ENCODE results near the gene CTNS. TPM values are rescaled to one million over a fixed set of nuclear protein-coding genes. Genes with fewer than 3 reads are reported as not detected.

The CTNS gene
- total RNA-seq, 1 experiment from 2014 or later, result 7.1 TPM

DNA sequence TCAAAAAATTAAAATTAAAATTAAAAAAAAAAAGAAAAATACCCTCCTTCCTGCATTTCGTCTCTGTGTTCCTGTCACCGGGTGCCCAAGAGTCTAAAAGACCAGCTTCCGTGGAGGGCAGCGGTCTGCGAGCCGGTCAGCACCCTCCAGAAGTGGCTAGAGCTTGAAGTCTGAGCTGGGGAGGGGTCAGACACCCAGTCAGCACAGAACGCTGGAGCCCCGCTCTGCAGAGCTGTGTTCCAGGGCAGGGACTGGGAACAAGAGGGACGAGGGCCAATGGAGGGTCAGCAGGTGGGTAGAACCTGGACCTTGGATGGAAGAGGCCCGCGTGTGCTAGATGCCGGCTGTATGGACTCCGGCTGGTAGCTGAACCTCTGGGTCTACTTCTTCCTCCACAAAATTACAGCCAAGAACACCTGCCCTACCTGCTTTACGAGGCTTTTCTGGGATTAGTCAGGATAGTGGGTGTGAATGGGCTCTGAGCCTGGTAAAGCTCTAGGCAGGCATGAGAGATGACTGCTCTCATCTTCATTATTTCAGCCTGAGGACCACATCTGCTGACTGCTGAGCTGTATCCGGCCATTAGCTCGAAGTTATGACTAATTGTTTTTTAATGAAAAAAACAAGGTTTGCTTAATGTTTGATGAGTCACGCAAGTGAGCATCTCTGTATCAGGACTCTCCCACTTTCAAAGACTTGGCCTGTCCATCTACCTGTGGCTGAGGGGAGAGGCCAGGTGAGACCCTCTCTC is 33.3 kb upstream of the CTNS start:
- Mint-ChIP-seq H3K27ac (ENCODE audit: low read depth, unreplicated experiment) (no peak overlapping the region), H3K4me3 (ENCODE audit: unreplicated experiment) (no peak overlapping the region), H3K9me3 (ENCODE audit: unreplicated experiment) (no peaks in the 10 kb centered on the region), H3K36me3 (ENCODE audit: insufficient read depth, unreplicated experiment) (peaks cover 7% of the 10 kb centered on the region), H3K4me1 (ENCODE audit: insufficient read depth, unreplicated experiment) (peaks cover 11% of the 10 kb centered on the region), H3K27me3 (ENCODE audit: insufficient read depth, unreplicated experiment) (no peaks in the 10 kb centered on the region)
- DNase-seq (ENCODE audit: unreplicated experiment), result peak; percentile 60
- TF ChIP-seq, protein P1, sequence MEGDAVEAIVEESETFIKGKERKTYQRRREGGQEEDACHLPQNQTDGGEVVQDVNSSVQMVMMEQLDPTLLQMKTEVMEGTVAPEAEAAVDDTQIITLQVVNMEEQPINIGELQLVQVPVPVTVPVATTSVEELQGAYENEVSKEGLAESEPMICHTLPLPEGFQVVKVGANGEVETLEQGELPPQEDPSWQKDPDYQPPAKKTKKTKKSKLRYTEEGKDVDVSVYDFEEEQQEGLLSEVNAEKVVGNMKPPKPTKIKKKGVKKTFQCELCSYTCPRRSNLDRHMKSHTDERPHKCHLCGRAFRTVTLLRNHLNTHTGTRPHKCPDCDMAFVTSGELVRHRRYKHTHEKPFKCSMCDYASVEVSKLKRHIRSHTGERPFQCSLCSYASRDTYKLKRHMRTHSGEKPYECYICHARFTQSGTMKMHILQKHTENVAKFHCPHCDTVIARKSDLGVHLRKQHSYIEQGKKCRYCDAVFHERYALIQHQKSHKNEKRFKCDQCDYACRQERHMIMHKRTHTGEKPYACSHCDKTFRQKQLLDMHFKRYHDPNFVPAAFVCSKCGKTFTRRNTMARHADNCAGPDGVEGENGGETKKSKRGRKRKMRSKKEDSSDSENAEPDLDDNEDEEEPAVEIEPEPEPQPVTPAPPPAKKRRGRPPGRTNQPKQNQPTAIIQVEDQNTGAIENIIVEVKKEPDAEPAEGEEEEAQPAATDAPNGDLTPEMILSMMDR (IDR thresholded peaks at IDR 0.05; ENCODE audit: unreplicated experiment), result no peak
- intact Hi-C loops (cut with micrococcal nuclease), result loop anchor here (1.0 kb wide), 1 partner anchor 33 kb away; the partner anchor contains the start of genes CTNS and SHPK
- CTCF ChIA-PET, result interaction anchor here (0.6 to 1.0 kb wide), 4 partner anchors 45 to 767 kb away, joined by 3 to 4 read pairs (median 4); no protein-coding TSS in a partner anchor
- no TSS peak for BruUV-seq (replicated peaks)
- POLR2A ChIA-PET, result interaction anchor here (0.6 to 1.5 kb wide), 9 partner anchors 18 to 628 kb away, joined by 3 to 5 read pairs (median 3); no protein-coding TSS in a partner anchor

DNA sequence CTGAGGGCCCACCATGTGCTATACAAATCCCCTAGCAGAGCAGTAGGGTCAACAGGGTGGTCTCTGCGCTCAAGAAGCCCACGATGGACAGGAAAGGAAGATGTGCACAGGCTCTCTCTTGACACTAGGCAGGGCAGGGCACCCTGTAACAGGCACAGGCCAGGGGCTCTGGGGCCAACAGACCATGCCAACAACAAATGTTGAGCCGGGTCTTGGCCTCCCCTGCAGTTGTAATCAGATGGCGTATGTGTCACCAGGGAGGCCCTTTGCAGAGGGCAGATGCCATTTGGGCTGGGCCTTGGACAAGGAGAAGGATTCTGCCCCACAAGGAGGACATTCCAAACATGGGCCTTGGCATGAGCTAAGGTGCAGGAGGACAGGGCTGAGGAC is 32.7 kb upstream of the CTNS start:
- intact Hi-C loops (cut with micrococcal nuclease), result loop anchor here (1.0 kb wide), 1 partner anchor 32 kb away; the partner anchor contains the start of genes CTNS and SHPK
- Mint-ChIP-seq H3K4me1 (ENCODE audit: insufficient read depth, unreplicated experiment) (peaks cover 11% of the 10 kb centered on the region), H3K4me3 (ENCODE audit: unreplicated experiment) (no peak overlapping the region), H3K27me3 (ENCODE audit: insufficient read depth, unreplicated experiment) (no peaks in the 10 kb centered on the region), H3K9me3 (ENCODE audit: unreplicated experiment) (no peaks in the 10 kb centered on the region), H3K27ac (ENCODE audit: low read depth, unreplicated experiment) (no peak overlapping the region), H3K36me3 (ENCODE audit: insufficient read depth, unreplicated experiment) (peaks cover 13% of the 10 kb centered on the region)
- no TSS peak for BruUV-seq (replicated peaks)
- TF ChIP-seq, protein P1 (IDR thresholded peaks at IDR 0.05; ENCODE audit: unreplicated experiment), result no peak
- ChIA-PET POLR2A (interaction anchor here (0.7 to 1.5 kb wide), 7 partner anchors 17 to 555 kb away, joined by 3 to 5 read pairs (median 4); no protein-coding TSS in a partner anchor), CTCF (no interaction called here)
- DNase-seq (ENCODE audit: unreplicated experiment), result no peak

DNA sequence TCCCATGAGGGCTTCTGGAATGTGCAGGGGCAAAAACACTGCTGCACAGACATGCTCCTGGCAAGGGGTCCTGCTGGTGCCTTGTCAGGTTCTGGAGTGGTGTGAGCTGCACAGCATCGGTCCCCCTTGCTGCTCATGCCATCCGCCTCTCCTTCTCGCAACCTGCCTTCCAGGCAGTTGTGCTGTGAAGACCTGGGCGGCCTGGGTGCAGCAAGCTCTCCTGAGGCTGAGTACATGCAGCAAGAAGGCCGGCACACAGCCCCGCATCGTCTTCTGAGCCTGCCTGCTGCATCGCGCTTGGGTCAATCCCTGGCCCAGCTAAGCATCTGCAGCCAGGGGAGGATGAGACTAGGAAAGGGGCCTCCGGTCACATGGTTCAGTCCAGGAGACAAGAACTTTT is 26.9 kb upstream of the CTNS start:
- Mint-ChIP-seq H3K4me3 (ENCODE audit: unreplicated experiment) (no peak overlapping the region), H3K4me1 (ENCODE audit: insufficient read depth, unreplicated experiment) (no peaks in the 10 kb centered on the region), H3K27me3 (ENCODE audit: insufficient read depth, unreplicated experiment) (no peaks in the 10 kb centered on the region), H3K36me3 (ENCODE audit: insufficient read depth, unreplicated experiment) (peaks cover 35% of the 10 kb centered on the region), H3K27ac (ENCODE audit: low read depth, unreplicated experiment) (no peak overlapping the region), H3K9me3 (ENCODE audit: unreplicated experiment) (no peaks in the 10 kb centered on the region)
- POLR2A ChIA-PET, result no interaction called here
- no TSS peak for BruUV-seq (replicated peaks)
- CTCF ChIA-PET, result no interaction called here
- TF ChIP-seq, protein P1 (IDR thresholded peaks at IDR 0.05; ENCODE audit: unreplicated experiment), result no peak
- intact Hi-C loops (cut with micrococcal nuclease), result no loop called here
- DNase-seq (ENCODE audit: unreplicated experiment), result no peak

DNA sequence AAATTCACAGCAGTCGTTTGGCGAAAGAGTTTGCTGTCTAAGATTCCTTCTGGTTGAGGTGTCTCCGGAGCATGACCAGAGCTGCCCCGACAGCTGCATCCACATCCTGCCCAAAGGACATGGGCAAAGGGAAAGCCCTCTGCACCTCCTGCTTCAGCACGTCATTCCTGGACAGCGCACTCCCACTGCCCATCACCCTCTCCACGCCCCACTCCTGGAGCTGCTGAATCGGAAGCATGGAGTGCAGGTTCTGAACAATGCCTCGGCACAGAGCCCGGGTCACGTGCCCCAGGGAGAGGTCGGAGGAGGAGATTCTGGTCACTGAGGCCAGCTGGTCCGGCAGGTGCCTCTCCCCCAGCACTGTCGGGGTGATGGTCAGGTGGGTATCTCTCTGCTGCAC is 26.0 kb upstream of the CTNS start:
- TF ChIP-seq, protein P1 (IDR thresholded peaks at IDR 0.05; ENCODE audit: unreplicated experiment), result no peak
- no peaks in the 10 kb centered on the region for H3K4me1 Mint-ChIP-seq (ENCODE audit: insufficient read depth, unreplicated experiment)
- H3K4me3 Mint-ChIP-seq (ENCODE audit: unreplicated experiment), result no peak overlapping the region
- no peak for DNase-seq (ENCODE audit: unreplicated experiment)
- H3K9me3 Mint-ChIP-seq (ENCODE audit: unreplicated experiment), result no peaks in the 10 kb centered on the region
- no TSS peak for BruUV-seq (replicated peaks)
- intact Hi-C loops (cut with micrococcal nuclease), result no loop called here
- ChIA-PET POLR2A (no interaction called here), CTCF (interaction anchor here (1.2 kb wide), 1 partner anchor 12 kb away, joined by 3 read pairs; no protein-coding TSS in a partner anchor)
- no peak overlapping the region for H3K27ac Mint-ChIP-seq (ENCODE audit: low read depth, unreplicated experiment)
- no peaks in the 10 kb centered on the region for H3K27me3 Mint-ChIP-seq (ENCODE audit: insufficient read depth, unreplicated experiment)
- peaks cover 44% of the 10 kb centered on the region for H3K36me3 Mint-ChIP-seq (ENCODE audit: insufficient read depth, unreplicated experiment)

Measured in MCF 10A (cell line).